ENCODE measurements around the gene HNF4A. TPM values are rescaled to one million over a fixed set of nuclear protein-coding genes. Genes with fewer than 3 reads are reported as not detected.

HNF4A gene
- total and polyA plus RNA-seq, 2 of the 13 experiments (the other 11 are each of a cell fraction or from before 2014, with no cell fraction given) = 80.9 to 169 TPM

- ATAC-seq (peak; percentile 43), FAIRE-seq (no peak), DNase-seq (ENCODE audit: low spot score) (peak; percentile 48)
- no peaks in the 10 kb centered on the region for H3K9me3 ChIP-seq (ENCODE audit: low read length)
- H3K79me2 ChIP-seq (ENCODE audit: insufficient read depth, low read length) = no peaks in the 10 kb centered on the region
- H2AFZ ChIP-seq (ENCODE audit: low read length) = peak overlapping the region; percentile 25
- H3K36me3 ChIP-seq (replicated peaks in 1 of 2; ENCODE audit: control insufficient read depth in 1 of 2, insufficient read depth in 2 of 2, low read length in 2 of 2) = no peaks in the 10 kb centered on the region
- ChIA-PET CTCF (ENCODE audit: low intra/inter-chr PET ratio, low total read pairs) (no interaction called here), POLR2A (interaction anchor here (1.6 to 2.7 kb wide), 2 partner anchors 56 to 72 kb away, joined by 6 to 7 read pairs; no protein-coding TSS in a partner anchor)
- peaks cover 60% of the 10 kb centered on the region for H3K4me1 ChIP-seq (ENCODE audit: insufficient read depth, low read length)
- no peak overlapping the region for H3K9ac ChIP-seq (ENCODE audit: insufficient read depth, low read depth, low read length)
- no peaks in the 10 kb centered on the region for H4K20me1 ChIP-seq (ENCODE audit: insufficient read depth, low read length)
- intact Hi-C loops (cut with micrococcal nuclease; ENCODE audit: unreplicated experiment) (loop anchor here (2.0 kb wide), 1 partner anchor 157 kb away; the partner anchor contains the start of gene FITM2), in situ Hi-C loops (cut with HindIII; ENCODE audit: extremely low pct_ligation_motif_present, low pct_unique_long_range_greater_than_20kb) (no loop called here)
- peak overlapping the region in 2 of 3 experiments; percentile 0 to 38; a peak in 1 of 6 replicates for H3K4me3 ChIP-seq (replicated peaks in 1 of 3; ENCODE audit: insufficient read depth in 1 of 3, low read depth in 2 of 3, low read length in 3 of 3)
- BruUV-seq (replicated peaks) = no TSS peak
- no peak overlapping the region for H3K27ac ChIP-seq (ENCODE audit: extremely low read length, insufficient read depth, low read length)
- H3K27me3 ChIP-seq (ENCODE audit: control insufficient read depth in 1 of 2, insufficient read depth in 2 of 2, low read length in 2 of 2) = no peaks in the 10 kb centered on the region
- peak overlapping the region; percentile 68 for H3K4me2 ChIP-seq (ENCODE audit: low read depth, low read length)
- WGBS (ENCODE audit: low lambda C conversion rate) = 14% methylated on average over 12 of the region's 12 CpGs
- TF ChIP-seq IRF2 (CRISPR knock-in tag; IDR thresholded peaks at IDR 0.05) (no peak), SSRP1 (CRISPR knock-in tag; IDR thresholded peaks at IDR 0.05) (0 out of 2 replicates have a peak, but pooled peaks have one; percentile 65), ZMYM4 (CRISPR knock-in tag; IDR thresholded peaks at IDR 0.05) (peak; percentile 35; the same call in 1 of the 2 replicates), ZNF878 (CRISPR knock-in tag; IDR thresholded peaks at IDR 0.05) (no peak), SOX6 (IDR thresholded peaks at IDR 0.05) (no peak), SOX6 (CRISPR knock-in tag; IDR thresholded peaks at IDR 0.05) (peak; percentile 50), NFKB2 (CRISPR knock-in tag; IDR thresholded peaks at IDR 0.05; ENCODE audit: borderline replicate concordance) (peak; percentile 25; the same call in 1 of the 2 replicates), CEBPG (CRISPR knock-in tag; IDR thresholded peaks at IDR 0.05) (peak; percentile 31), ZNF883 (CRISPR knock-in tag; IDR thresholded peaks at IDR 0.05; ENCODE audit: not compliant biosample characterization) (peak; percentile 20), SAP130 (CRISPR knock-in tag; IDR thresholded peaks at IDR 0.05; ENCODE audit: low read depth) (0 out of 2 replicates have a peak, but pooled peaks have one; percentile 11), PAWR (CRISPR knock-in tag; IDR thresholded peaks at IDR 0.05; ENCODE audit: borderline replicate concordance) (no peak), PLSCR1 (CRISPR knock-in tag; IDR thresholded peaks at IDR 0.05; ENCODE audit: borderline replicate concordance) (no peak), FOXA3 (CRISPR knock-in tag; IDR thresholded peaks at IDR 0.05) (no peak), DZIP1 (CRISPR knock-in tag; IDR thresholded peaks at IDR 0.05) (no peak), FOXO1 (CRISPR knock-in tag; IDR thresholded peaks at IDR 0.05) (peak; percentile 5; the same call in 1 of the 2 replicates), MAFK (conservative IDR thresholded peaks at IDR 0.05 in 1 of 2, IDR thresholded peaks at IDR 0.05 in 1 of 2; ENCODE audit: low read length in 2 of 2) (peak; percentile 12 to 41; a peak in 2 of 4 replicates), ZNF670 (CRISPR knock-in tag; IDR thresholded peaks at IDR 0.05; ENCODE audit: borderline replicate concordance) (0 out of 2 replicates have a peak, but pooled peaks have one; percentile 29), ZNF891 (CRISPR knock-in tag; IDR thresholded peaks at IDR 0.05) (0 out of 2 replicates have a peak, but pooled peaks have one; percentile 34), SRSF1 (optimal IDR thresholded peaks at IDR 0.05; ENCODE audit: low read depth, low read length) (no peak)
- TF ChIP-seq, protein P1, sequence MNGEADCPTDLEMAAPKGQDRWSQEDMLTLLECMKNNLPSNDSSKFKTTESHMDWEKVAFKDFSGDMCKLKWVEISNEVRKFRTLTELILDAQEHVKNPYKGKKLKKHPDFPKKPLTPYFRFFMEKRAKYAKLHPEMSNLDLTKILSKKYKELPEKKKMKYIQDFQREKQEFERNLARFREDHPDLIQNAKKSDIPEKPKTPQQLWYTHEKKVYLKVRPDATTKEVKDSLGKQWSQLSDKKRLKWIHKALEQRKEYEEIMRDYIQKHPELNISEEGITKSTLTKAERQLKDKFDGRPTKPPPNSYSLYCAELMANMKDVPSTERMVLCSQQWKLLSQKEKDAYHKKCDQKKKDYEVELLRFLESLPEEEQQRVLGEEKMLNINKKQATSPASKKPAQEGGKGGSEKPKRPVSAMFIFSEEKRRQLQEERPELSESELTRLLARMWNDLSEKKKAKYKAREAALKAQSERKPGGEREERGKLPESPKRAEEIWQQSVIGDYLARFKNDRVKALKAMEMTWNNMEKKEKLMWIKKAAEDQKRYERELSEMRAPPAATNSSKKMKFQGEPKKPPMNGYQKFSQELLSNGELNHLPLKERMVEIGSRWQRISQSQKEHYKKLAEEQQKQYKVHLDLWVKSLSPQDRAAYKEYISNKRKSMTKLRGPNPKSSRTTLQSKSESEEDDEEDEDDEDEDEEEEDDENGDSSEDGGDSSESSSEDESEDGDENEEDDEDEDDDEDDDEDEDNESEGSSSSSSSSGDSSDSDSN (CRISPR knock-in tag; IDR thresholded peaks at IDR 0.05) = 0 out of 2 replicates have a peak, but pooled peaks have one; percentile 8
Observed at GRCh38 chr20:44467289-44467883, 111.9 kb downstream of the HNF4A start.
